ENCODE data around the gene LAMC2.

GRCh38 chr1:183285256-183285655 lies 99.2 kb downstream of the LAMC2 start:
- TF ChIP-seq EZH2 (IDR thresholded peaks at IDR 0.05; ENCODE audit: insufficient read depth, low read length) (no peak), CTCF (IDR thresholded peaks at IDR 0.05; ENCODE audit: insufficient read depth, low read depth, low read length) (no peak)
